Measurements from ENCODE around the gene ZC2HC1B.

ZC2HC1B gene

DNA sequence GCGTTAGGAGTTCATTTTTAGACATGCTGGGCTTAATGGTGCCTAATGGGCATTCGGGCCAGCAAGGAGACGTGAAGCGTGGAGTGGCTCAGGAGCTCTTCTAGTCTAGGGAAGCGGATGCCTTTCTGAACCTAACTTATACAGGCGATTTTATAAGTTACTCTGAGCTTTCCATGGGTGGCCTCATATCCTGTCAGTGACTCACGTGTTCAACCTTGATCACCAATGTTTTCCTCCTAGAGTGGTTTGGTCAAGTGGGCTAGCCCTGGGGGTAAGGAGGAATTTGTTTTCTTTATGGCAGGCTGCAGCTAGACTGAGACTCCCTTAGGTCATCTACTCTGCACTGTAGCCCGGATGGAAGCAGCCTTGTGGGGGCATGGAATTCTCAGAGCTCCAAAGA, 91.7 kb downstream of the ZC2HC1B start:
- no peak for DNase-seq (ENCODE audit: low read depth, low spot score)
- Histone ChIP-seq H3K9ac (ENCODE audit: insufficient read length, low read depth) (no peak overlapping the region), H3K36me3 (ENCODE audit: insufficient read depth, insufficient read length, low read length) (peaks cover 4% of the 10 kb centered on the region), H3K4me3 (ENCODE audit: insufficient read length, low read depth) (no peak overlapping the region), H3K27me3 (ENCODE audit: insufficient read depth, insufficient read length) (peaks cover 67% of the 10 kb centered on the region), H3K4me1 (ENCODE audit: insufficient read depth, insufficient read length) (peaks cover 2% of the 10 kb centered on the region), H3K9me3 (ENCODE audit: insufficient read depth, low read length) (no peaks in the 10 kb centered on the region)
- TF ChIP-seq YY1 (IDR thresholded peaks at IDR 0.05; ENCODE audit: insufficient read depth, insufficient read length), result no peak
- no peak for TF ChIP-seq SUZ12 (IDR thresholded peaks at IDR 0.05; ENCODE audit: extremely low read depth, insufficient read depth, insufficient read length)
- TF ChIP-seq ZNF274 (IDR thresholded peaks at IDR 0.05; ENCODE audit: low read depth, low read length), result no peak

DNA sequence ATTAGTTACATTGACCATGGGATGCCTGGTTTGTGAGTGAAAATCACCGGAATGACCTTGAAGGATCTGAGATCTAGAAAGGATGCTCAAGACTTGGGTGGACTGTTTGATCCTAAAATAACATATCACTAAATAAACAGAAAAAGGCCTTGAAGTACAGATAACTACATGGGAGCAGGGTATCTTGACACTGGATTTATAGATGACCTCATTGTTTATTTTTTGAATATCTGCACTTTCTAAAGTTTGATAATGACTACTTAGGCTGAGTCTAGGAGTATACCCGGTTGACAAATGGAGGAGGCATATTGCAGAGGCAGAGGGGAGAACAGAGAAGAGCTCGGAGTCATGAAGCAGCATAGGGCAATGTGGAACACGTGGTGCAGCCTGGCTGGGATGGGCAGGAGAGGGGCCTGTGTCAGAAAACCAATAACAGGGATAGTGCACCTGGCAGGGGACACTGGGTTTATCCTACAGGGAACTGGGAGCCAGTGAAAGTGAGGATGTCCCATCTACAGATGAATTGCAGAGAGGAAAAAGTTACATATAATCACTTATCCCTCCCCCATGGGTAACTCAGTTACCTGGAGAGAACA, 93.5 kb downstream of the ZC2HC1B start:
- no peak for TF ChIP-seq YY1 (IDR thresholded peaks at IDR 0.05; ENCODE audit: insufficient read depth, insufficient read length)
- TF ChIP-seq ZNF274 (IDR thresholded peaks at IDR 0.05; ENCODE audit: low read depth, low read length), result no peak
- TF ChIP-seq SUZ12 (IDR thresholded peaks at IDR 0.05; ENCODE audit: extremely low read depth, insufficient read depth, insufficient read length), result no peak
- Histone ChIP-seq H3K9me3 (ENCODE audit: insufficient read depth, low read length) (no peaks in the 10 kb centered on the region), H3K4me1 (ENCODE audit: insufficient read depth, insufficient read length) (peaks cover 2% of the 10 kb centered on the region), H3K27me3 (ENCODE audit: insufficient read depth, insufficient read length) (peaks cover 86% of the 10 kb centered on the region), H3K9ac (ENCODE audit: insufficient read length, low read depth) (no peak overlapping the region), H3K36me3 (ENCODE audit: insufficient read depth, insufficient read length, low read length) (no peaks in the 10 kb centered on the region), H3K4me3 (ENCODE audit: insufficient read length, low read depth) (no peak overlapping the region)
- no peak for DNase-seq (ENCODE audit: low read depth, low spot score)

DNA sequence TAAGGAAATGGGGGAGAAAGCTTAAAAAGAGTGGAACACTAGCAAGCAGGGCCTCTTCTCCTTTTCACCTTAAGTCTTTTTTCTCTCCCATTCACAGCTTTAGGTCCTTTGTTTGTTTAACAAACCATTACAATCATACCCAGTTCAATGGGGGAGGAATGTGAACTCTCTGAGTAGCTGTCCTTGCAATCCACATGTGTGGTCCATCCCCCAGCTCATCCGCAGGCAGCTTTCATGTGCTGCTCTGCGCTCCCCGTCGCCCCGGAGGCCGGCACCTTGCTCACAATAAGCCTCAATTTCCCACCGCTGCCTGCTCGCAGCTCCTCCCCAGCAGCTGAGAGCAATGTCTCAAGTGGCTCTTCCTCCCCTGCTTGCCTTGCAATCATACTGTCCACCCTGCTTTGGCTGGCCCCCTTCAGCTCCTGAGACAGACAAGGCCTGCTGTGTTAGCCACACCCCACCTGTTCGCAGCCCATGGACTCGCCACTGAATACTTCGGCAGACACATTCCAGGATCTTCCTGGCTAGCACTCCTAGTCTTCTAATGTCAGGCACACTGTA, 94.6 kb downstream of the ZC2HC1B start:
- peaks cover 7% of the 10 kb centered on the region for H3K4me1 ChIP-seq (ENCODE audit: insufficient read depth, insufficient read length)
- TF ChIP-seq YY1 (IDR thresholded peaks at IDR 0.05; ENCODE audit: insufficient read depth, insufficient read length) (no peak), SUZ12 (IDR thresholded peaks at IDR 0.05; ENCODE audit: extremely low read depth, insufficient read depth, insufficient read length) (no peak), ZNF274 (IDR thresholded peaks at IDR 0.05; ENCODE audit: low read depth, low read length) (no peak)
- no peaks in the 10 kb centered on the region for H3K9me3 ChIP-seq (ENCODE audit: insufficient read depth, low read length)
- peaks cover 93% of the 10 kb centered on the region for H3K27me3 ChIP-seq (ENCODE audit: insufficient read depth, insufficient read length)
- no peaks in the 10 kb centered on the region for H3K36me3 ChIP-seq (ENCODE audit: insufficient read depth, insufficient read length, low read length)
- DNase-seq (ENCODE audit: low read depth, low spot score), result peak; percentile 90
- no peak overlapping the region for H3K9ac ChIP-seq (ENCODE audit: insufficient read length, low read depth)
- no peak overlapping the region for H3K4me3 ChIP-seq (ENCODE audit: insufficient read length, low read depth)

DNA sequence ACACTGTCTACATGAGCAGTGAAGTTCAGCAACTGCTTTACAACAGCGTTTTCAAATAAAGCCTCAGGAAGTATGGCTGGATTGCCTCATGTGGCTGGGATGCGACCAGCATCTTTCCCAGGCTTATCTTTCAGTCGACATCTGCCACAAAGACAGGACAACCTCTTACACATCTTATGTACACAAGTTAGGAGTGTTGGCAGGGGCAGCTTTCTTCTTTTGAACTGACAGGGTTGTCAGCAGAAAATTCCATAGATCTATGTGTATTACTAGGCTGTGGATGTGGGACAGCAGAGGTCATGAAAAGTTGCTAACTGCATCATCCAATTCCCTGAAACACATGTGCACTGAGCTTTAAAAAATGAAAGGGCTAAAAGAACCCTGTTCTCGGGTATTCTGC, 95.7 kb downstream of the ZC2HC1B start:
- H3K4me3 ChIP-seq (ENCODE audit: insufficient read length, low read depth), result no peak overlapping the region
- H3K27me3 ChIP-seq (ENCODE audit: insufficient read depth, insufficient read length), result peaks cover 95% of the 10 kb centered on the region
- H3K36me3 ChIP-seq (ENCODE audit: insufficient read depth, insufficient read length, low read length), result no peaks in the 10 kb centered on the region
- H3K9ac ChIP-seq (ENCODE audit: insufficient read length, low read depth), result no peak overlapping the region
- no peaks in the 10 kb centered on the region for H3K9me3 ChIP-seq (ENCODE audit: insufficient read depth, low read length)
- DNase-seq (ENCODE audit: low read depth, low spot score), result no peak
- H3K4me1 ChIP-seq (ENCODE audit: insufficient read depth, insufficient read length), result peaks cover 7% of the 10 kb centered on the region
- TF ChIP-seq YY1 (IDR thresholded peaks at IDR 0.05; ENCODE audit: insufficient read depth, insufficient read length) (no peak), ZNF274 (IDR thresholded peaks at IDR 0.05; ENCODE audit: low read depth, low read length) (no peak), SUZ12 (IDR thresholded peaks at IDR 0.05; ENCODE audit: extremely low read depth, insufficient read depth, insufficient read length) (no peak)

DNA sequence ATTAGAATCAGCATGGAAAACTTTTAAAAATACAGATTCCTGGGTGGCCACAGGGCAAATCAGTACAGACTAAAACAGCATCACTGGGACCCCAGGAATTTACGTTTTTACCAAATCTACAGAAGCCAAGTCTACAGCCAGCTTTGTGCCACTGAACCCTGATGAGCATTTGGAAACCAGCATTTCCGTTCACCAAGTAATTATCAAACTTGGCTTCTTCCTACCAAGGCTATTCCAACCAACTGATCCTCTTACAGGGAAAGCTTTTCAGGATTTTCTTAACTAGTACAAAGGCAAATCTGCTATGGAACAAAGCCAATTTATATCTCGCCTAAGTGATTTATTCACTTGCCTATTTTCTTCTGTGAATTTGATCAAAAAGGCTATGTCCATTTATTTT, 96.8 kb downstream of the ZC2HC1B start:
- DNase-seq (ENCODE audit: low read depth, low spot score), result no peak
- no peaks in the 10 kb centered on the region; the same call in 1 of the 2 replicates for H3K9me3 ChIP-seq (ENCODE audit: insufficient read depth, low read length)
- H3K4me1 ChIP-seq (ENCODE audit: insufficient read depth, insufficient read length), result peaks cover 10% of the 10 kb centered on the region
- H3K9ac ChIP-seq (ENCODE audit: insufficient read length, low read depth), result no peak overlapping the region
- H3K36me3 ChIP-seq (ENCODE audit: insufficient read depth, insufficient read length, low read length), result no peaks in the 10 kb centered on the region
- no peak overlapping the region for H3K4me3 ChIP-seq (ENCODE audit: insufficient read length, low read depth)
- no peak for TF ChIP-seq ZNF274 (IDR thresholded peaks at IDR 0.05; ENCODE audit: low read depth, low read length)
- no peak for TF ChIP-seq YY1 (IDR thresholded peaks at IDR 0.05; ENCODE audit: insufficient read depth, insufficient read length)
- H3K27me3 ChIP-seq (ENCODE audit: insufficient read depth, insufficient read length), result peaks cover 95% of the 10 kb centered on the region

DNA sequence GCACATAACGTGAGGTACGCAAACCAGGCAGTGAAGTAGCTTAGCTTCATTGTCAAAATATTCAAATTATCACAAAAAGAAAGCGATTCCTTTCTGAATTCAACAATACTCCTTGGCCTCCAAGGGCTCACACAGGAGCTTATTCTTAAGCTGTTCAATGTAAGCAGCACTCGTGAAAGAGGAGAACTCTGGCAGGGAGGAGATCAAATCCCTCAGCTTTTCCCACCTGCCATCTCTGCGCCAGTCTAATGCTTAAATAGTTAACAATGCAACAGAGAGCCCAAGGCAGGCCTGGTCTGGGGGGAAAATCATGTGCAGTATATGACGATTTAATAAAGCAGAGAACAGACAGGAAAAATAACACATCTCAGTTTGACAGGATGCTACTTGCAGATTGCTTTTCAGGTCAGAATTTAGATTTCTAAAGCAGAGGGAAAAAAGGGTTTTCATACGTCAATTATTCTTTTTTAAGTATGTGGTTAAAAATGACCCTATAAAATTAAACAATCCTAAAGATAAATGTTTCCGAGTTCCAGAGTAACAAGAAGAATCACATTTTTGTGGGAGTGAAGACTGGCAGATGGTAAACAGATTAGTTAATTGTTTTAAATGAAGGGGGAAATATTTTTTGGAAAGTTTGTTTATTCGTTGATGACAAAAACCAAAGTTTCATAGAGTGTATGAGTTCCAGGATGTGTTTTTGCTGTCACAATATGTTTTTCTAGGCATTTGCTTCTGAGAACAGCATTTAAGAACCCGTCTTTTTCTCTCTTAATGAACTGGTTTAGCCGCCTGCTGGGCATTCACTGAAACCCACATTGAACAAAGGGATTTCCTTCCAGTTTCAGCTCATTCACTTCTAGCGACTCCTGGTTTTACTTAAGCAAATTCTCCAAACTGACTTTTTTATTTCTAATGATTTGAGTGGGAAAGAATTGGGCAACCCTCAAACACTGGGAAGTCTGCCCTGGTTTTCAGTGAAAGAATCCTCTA, 97.9 kb downstream of the ZC2HC1B start:
- peaks cover 95% of the 10 kb centered on the region for H3K27me3 ChIP-seq (ENCODE audit: insufficient read depth, insufficient read length)
- H3K4me3 ChIP-seq (ENCODE audit: insufficient read length, low read depth), result no peak overlapping the region
- H3K4me1 ChIP-seq (ENCODE audit: insufficient read depth, insufficient read length), result peaks cover 10% of the 10 kb centered on the region
- H3K36me3 ChIP-seq (ENCODE audit: insufficient read depth, insufficient read length, low read length), result no peaks in the 10 kb centered on the region
- no peak for TF ChIP-seq ZNF274 (IDR thresholded peaks at IDR 0.05; ENCODE audit: low read depth, low read length)
- DNase-seq (ENCODE audit: low read depth, low spot score), result peak; percentile 52
- no peak overlapping the region for H3K9ac ChIP-seq (ENCODE audit: insufficient read length, low read depth)
- no peaks in the 10 kb centered on the region; the same call in 1 of the 2 replicates for H3K9me3 ChIP-seq (ENCODE audit: insufficient read depth, low read length)
